Stimulated activated memory B cell treated with anti-CD40 and anti-IgM and Interleukin-4, amounts not matched to agents 10 μg/mL and 1 μg/mL and 100 μg/mL, for 72 hours (primary cell): ENCODE measurements around the gene ATG101.
A peak's percentile ranks its signal among the peaks of the same experiment; 100 is the strongest.

Experiments
- ATAC-seq: fragments of 150-1000 bp; cut with Tn5 transposase; 2 replicates; pipeline ENCODE4 v1.10.0; 2021
- H3K27ac Mint-ChIP-seq: one replicate; pipeline ENCODE4 v1.8.0; 2022; ENCODE audit warnings: mild to moderate bottlenecking, mixed read lengths
- H3K27me3 Mint-ChIP-seq: one replicate; pipeline ENCODE4 v1.8.0; 2022; ENCODE audit warnings: mixed read lengths
- H3K36me3 Mint-ChIP-seq: one replicate; pipeline ENCODE4 v1.8.0; 2022; ENCODE audit warnings: mixed read lengths
- H3K4me1 Mint-ChIP-seq: one replicate; pipeline ENCODE4 v1.8.0; 2022; ENCODE audit warnings: mixed read lengths
- H3K4me3 Mint-ChIP-seq: one replicate; pipeline ENCODE4 v1.8.0; 2022; ENCODE audit warnings: mild to moderate bottlenecking, moderate library complexity, mixed read lengths
- H3K9me3 Mint-ChIP-seq: one replicate; pipeline ENCODE4 v1.8.0; 2022; ENCODE audit warnings: mixed read lengths

ATG101 gene

DNA sequence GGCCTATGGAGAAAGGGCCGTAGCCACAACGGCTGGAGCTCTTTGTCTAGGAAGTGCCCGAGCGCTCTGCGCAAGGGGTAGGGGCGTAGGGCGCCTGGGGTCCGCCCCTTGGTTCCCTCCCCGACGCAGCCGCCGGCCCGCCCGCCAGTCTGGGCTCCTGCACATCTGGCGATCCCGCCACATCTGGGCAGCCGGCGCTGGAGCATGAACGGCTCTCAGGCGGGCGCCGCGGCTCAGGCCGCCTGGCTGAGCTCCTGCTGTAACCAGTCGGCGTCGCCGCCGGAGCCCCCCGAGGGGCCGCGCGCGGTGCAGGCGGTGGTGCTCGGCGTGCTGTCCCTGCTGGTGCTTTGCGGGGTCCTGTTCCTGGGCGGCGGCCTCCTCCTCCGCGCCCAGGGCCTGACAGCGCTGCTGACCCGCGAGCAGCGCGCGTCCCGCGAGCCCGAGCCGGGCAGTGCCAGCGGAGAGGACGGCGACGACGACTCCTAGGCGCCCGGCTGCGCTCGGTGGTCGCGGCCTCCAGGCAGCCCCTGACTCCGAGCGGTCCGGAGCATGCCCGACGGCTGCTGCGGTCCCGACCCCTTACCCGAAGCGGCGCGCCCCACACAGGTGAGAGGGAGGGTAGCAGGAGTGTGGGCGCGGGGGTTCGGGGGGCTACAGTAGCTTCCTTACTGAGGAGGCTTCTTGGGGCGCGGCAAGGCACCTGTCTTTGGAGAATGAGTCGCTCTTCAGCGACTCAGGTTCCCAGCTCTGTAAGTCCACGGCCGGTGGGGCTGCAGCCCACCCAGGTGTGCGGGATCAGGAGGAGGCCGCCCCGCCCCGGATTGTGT is 10.0 kb downstream of the ATG101 start, which contains the start of gene SMIM41:
Gene SMIM41, plus strand, starts transcription at position 129 of the 827 bp plus-strand sequence. Its CDS starts 76 bp downstream, at position 205.
- no peak within 1 kb of the TSS for H3K4me3 Mint-ChIP-seq
- peak within 1 kb of the TSS; percentile 70 for H3K27ac Mint-ChIP-seq
- no peaks in the 10 kb centered on the region for H3K9me3 Mint-ChIP-seq
- H3K4me1 Mint-ChIP-seq: peaks cover 50% of the 10 kb centered on the region
- ATAC-seq: no peak
- peaks cover 33% of the 10 kb centered on the region for H3K36me3 Mint-ChIP-seq
- no peaks in the 10 kb centered on the region for H3K27me3 Mint-ChIP-seq

DNA sequence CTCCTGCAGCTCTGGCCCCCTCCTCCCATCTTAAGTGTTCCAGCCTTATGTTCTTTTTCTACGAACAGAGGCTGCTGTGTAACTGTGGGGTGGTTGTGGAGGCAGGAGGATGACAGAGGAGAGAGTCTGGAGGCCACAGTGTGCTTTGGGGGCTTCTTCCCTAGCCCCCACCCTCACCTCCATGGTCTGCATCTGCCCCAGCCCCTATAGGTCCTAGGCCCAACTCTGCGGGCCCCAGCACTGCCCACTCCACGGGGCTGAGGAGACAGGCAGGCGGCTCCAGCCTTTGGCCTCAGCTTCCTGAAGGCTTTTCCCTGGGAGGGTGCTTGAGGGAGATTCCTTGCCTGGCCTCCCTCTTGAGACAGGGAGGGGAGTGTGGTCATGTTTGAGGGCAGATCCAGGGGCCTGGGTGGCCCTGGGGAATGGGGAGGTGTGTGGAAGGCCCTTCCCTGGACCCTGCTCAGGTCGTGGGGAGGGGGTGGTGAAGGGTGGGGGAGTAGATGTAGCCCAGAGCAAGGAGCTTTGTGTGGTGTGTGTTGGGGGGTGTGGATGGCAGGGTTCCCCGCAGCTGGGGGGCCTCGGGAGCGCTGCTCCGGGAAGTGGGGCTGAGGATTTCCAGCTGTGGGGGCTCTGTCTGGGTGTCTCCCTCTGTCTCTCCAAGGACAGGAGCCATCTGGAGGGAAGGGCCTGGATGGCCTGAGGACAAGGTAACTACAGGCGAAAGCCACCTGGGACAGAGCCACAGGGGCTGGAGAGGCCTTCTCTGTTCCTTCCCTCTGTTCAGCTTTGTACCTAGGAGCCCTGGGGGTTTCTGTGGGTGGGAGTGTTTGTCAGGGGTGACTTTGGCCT is 10.8 kb downstream of the ATG101 start:
- peaks cover 45% of the 10 kb centered on the region for H3K4me1 Mint-ChIP-seq
- ATAC-seq: no peak
- H3K27me3 Mint-ChIP-seq: no peaks in the 10 kb centered on the region
- H3K9me3 Mint-ChIP-seq: no peaks in the 10 kb centered on the region
- H3K4me3 Mint-ChIP-seq: no peak overlapping the region
- H3K36me3 Mint-ChIP-seq: peaks cover 32% of the 10 kb centered on the region
- peak overlapping the region; percentile 70 for H3K27ac Mint-ChIP-seq

DNA sequence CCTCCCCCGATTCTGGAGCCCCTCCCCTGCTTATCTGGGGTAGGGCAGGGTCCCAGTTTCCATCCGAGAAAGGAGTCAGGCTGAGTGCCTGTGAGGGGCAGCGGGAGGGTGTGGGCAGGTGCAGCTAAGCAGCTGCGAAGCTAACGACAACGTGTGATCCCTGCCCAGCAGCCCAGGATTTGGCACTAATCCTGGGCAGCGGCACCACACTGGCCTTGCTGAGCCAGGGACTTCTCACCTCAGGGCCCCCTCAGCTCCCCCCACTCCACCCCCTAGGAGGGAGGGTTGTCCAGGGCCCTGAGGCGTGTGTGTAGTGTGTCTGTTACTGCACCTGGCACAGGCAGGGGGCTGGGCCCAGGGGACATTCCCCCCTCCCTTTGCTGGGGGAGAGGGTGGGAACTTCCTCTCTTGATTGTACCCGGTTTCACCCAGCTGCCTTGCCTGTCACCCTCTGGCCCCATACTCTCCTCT is 11.5 kb downstream of the ATG101 start:
- Mint-ChIP-seq H3K36me3 (peaks cover 25% of the 10 kb centered on the region), H3K9me3 (no peaks in the 10 kb centered on the region), H3K27ac (peak overlapping the region; percentile 70), H3K27me3 (no peaks in the 10 kb centered on the region), H3K4me3 (peak overlapping the region; percentile 24), H3K4me1 (peaks cover 45% of the 10 kb centered on the region)
- peak; percentile 84 for ATAC-seq

DNA sequence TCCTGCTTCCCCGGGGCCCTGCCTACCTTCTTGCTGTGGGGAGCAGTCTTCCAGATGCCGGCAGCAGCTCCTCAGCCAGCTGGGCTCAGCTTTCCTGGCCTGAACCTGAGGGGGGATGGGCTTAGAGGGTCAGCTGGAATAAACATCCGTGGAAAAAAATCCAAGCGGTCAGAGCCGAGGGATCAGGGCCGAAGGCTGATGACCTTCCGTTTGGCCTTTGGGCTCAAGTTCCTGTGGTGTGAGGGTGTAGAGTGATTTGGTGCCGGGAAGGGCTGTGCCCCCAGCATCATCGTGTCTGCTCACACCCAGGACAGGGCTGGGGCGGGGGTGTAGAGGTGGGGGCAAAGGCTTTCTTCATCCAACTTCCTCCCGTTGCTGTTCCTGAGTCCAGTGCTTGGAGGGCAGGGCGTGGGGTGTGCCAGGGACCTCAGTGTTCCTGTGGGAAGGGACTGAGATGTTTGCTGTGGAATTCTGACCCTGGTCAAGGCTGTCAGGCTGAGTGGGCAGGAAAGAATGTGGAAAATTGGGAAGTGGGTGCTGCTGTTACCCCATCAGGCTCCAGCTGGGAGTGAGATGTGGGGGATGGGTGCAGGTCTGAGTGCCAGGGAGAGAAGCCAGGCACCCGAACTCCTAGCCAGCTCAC is 12.4 kb downstream of the ATG101 start:
- Mint-ChIP-seq H3K4me3 (peak overlapping the region; percentile 24), H3K27ac (peak overlapping the region; percentile 70), H3K36me3 (peaks cover 17% of the 10 kb centered on the region)

DNA sequence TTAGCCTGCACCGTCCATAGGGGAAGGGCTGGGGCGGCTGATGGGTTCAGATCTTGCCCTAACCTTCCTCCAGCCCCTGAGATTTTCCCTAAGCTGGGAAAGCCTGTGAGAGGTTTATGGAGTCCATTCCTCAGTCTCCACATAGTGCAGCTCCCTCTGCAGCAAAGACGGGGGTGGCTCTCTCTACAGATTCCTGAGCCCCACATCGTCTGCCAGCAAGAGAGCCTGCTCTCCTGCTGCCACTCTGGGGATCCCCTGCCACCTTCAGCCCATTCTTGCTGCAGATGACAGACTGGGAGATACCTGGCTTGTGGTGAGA is 12.8 kb downstream of the ATG101 start:
- Mint-ChIP-seq H3K9me3 (no peaks in the 10 kb centered on the region), H3K27ac (no peak overlapping the region), H3K27me3 (peaks cover 10% of the 10 kb centered on the region), H3K4me3 (no peak overlapping the region), H3K36me3 (peaks cover 12% of the 10 kb centered on the region), H3K4me1 (peaks cover 50% of the 10 kb centered on the region)
- no peak for ATAC-seq

More for the DNA sequence above, 12.4 kb downstream of the ATG101 start:
- peaks cover 5% of the 10 kb centered on the region for H3K27me3 Mint-ChIP-seq
- H3K4me1 Mint-ChIP-seq: peaks cover 46% of the 10 kb centered on the region
- H3K9me3 Mint-ChIP-seq: no peaks in the 10 kb centered on the region
- no peak for ATAC-seq

DNA sequence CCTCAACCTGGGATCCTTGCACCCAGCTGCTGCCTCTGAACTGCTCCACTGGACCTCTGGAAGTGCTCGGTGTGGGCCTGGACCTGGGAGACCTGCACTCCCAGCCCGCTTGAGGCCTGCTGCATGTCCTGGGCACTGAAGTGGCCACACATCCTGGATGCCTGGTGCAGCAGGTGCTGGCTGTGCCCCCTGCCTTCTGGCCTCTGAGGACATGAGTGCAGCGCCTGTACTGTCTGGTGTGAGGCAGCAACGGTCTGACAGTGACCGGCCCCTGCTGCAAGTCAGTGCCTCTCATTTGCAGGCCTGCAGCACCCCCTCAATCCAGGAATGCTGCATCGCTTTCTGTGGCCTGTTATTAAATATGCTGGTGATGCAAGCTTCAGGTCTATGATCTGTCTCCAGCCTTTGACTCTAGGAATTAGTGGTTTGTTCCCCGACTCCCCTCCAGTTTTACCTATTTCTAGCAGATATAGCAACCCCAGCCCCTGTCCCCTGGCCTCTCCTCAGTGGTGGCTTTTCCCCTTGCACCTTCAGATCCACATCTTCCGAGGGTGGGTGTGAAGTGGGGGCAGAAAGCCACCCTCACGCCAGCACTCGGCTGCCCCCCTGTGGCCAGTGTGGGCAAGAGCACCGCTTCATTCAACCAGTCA is 13.3 kb downstream of the ATG101 start:
- H3K36me3 Mint-ChIP-seq: peaks cover 7% of the 10 kb centered on the region
- peak; percentile 60 for ATAC-seq
- no peak overlapping the region for H3K4me3 Mint-ChIP-seq
- no peaks in the 10 kb centered on the region for H3K9me3 Mint-ChIP-seq
- peak overlapping the region; percentile 26 for H3K27ac Mint-ChIP-seq
- peaks cover 50% of the 10 kb centered on the region for H3K4me1 Mint-ChIP-seq
- peaks cover 15% of the 10 kb centered on the region for H3K27me3 Mint-ChIP-seq

DNA sequence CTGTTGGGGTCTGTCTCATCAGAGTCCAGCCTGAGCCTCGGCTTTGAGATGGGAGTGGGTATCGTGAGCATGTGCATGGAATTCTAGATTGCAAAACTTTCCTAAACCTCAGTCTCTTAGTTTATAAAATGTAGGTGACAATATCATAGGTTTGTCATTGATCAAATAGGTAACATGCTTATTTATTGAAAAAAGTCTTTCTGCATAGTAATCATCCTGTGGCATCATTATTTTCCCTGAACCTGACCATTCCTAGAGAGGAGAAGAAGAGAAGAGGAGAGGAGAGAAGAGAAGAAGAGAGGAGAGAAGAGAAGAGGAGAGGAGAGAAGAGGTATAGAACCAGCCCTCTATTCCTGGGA is 13.8 kb downstream of the ATG101 start:
- peaks cover 54% of the 10 kb centered on the region for H3K4me1 Mint-ChIP-seq
- peak overlapping the region; percentile 26 for H3K27ac Mint-ChIP-seq
- H3K36me3 Mint-ChIP-seq: peaks cover 7% of the 10 kb centered on the region
- H3K9me3 Mint-ChIP-seq: no peaks in the 10 kb centered on the region
- H3K27me3 Mint-ChIP-seq: peaks cover 20% of the 10 kb centered on the region
- H3K4me3 Mint-ChIP-seq: no peak overlapping the region
- ATAC-seq: no peak

DNA sequence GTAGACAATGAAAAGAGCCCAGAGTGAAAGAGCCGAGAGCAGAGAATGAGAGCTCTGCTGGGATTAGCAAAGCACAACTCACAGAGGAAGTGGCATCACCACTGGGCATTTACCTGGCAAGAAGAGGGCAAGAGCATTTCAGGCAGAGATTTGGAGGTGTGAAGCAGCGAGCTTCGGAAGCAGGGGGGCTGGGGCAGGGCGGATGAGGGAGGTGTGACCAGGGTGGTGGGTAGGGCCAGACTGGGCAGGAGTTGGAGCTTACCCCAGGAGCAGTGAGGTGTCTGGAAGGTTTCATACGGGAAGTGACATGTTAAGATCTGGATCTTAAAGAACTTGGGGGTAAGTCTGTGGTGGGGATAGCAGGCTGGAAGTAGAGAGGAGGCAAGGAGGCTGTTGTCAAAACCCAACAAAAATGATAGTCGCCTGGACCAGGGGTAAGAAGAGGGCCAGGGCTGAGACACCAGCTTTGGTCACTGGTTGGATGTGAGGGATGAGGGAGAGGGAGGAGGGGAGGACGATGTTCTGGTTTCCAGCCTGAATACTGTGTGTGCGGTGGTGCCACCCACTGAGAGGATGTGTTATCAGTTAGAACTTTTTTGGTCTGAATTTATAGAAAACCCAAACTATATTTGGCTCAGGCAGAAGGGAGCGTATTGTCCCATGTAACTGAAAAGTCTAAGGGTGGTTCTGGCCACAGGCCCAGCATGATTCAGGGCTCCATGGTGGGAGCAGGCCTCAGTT is 14.9 kb downstream of the ATG101 start:
- no peaks in the 10 kb centered on the region for H3K36me3 Mint-ChIP-seq
- ATAC-seq: no peak
- peaks cover 30% of the 10 kb centered on the region for H3K27me3 Mint-ChIP-seq
- no peaks in the 10 kb centered on the region for H3K9me3 Mint-ChIP-seq
- peaks cover 59% of the 10 kb centered on the region for H3K4me1 Mint-ChIP-seq
- H3K27ac Mint-ChIP-seq: peak overlapping the region; percentile 26
- H3K4me3 Mint-ChIP-seq: no peak overlapping the region

DNA sequence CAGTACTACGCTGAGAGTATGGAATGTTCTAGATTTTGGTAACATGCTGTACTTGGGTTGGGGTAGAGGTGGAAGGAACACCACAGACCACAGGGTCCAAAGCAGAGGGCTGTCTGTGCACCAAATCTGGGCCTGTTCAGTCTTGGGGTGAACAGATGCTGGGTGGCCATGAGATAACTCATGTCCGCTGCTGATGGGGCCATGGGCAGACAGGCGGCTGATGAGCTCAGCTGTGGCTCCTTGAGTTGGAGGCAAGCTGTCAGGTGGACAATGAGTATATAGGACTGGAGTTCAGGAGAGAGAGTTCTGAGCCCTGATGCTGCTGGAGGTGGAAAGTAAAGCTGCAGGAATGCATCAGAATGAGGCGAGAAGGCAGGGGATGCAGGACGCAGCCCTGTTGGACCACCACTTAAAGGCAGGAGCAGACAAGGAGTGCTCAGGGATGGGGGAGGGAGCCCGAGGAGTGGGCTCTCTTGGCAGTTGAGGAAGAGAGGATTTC is 16.0 kb downstream of the ATG101 start:
- peaks cover 36% of the 10 kb centered on the region for H3K27me3 Mint-ChIP-seq
- H3K9me3 Mint-ChIP-seq: no peaks in the 10 kb centered on the region
- H3K4me3 Mint-ChIP-seq: no peak overlapping the region
- ATAC-seq: no peak
- H3K27ac Mint-ChIP-seq: no peak overlapping the region
- H3K36me3 Mint-ChIP-seq: no peaks in the 10 kb centered on the region
- H3K4me1 Mint-ChIP-seq: peaks cover 51% of the 10 kb centered on the region

DNA sequence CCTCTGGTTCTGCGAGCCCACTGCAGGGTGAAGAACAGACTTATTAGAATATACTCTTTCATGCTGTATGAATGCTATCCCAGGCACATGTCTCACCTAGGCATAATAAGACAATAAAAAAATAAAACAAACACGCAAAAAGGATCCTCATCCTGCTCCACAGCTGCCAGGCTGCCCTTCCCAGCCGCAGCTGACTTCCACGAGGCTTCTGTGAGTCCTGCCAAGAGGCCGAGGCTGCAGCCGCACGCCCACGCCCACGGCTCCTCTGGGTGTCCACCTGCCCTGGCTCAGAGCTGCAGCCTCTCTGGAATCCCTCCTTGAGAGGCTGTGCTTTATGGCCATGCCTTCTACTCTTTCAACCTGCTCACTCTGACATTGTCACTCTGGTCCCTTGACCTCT is 16.6 kb downstream of the ATG101 start:
- H3K4me3 Mint-ChIP-seq: no peak overlapping the region
- no peaks in the 10 kb centered on the region for H3K9me3 Mint-ChIP-seq
- H3K27me3 Mint-ChIP-seq: peaks cover 43% of the 10 kb centered on the region
- no peak overlapping the region for H3K27ac Mint-ChIP-seq
- peaks cover 45% of the 10 kb centered on the region for H3K4me1 Mint-ChIP-seq
- no peaks in the 10 kb centered on the region for H3K36me3 Mint-ChIP-seq
- no peak for ATAC-seq

DNA sequence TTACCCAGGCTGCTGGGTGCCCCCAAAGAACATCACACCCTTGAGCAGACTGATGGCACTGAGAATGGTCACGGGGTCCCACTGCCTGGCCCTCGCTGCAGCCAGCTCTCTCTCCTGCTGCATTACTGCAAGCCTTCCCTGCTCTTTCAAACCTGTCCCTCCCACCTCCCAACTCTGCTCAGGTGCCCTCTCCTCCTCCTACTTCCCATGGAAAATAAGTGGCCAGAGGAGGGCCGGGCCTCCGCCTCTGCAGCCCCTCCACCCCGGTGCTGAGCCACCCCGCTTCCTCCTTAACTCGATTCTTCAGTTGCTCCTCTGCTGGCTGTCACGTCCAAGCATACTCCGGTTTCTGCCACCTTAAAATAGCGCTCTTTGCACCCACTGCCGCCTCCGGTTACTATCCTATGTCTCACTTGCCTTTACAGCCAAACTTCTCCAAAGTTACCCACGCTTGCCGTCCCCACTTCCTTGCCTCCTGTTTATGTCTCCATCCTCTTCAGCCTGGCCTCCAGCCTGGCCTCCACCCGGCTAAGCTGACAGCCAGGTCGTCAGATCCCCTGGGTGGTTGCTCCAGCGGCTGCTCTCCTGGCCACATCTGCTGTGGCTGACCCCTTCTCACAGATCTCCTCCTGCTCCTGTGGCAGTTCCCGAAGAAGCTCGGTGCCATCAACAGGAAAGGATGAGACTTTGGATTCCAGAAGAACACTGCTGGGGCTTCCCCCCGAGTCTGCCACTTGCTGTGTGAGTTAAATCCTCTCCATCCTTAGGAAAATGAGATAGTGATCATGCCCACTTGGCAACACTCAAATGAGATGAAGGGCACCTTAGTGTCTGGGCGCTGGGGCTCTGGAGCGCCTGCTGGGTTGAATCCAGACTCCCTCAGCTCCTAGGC is 17.4 kb downstream of the ATG101 start:
- Mint-ChIP-seq H3K27ac (peak overlapping the region; percentile 22), H3K4me1 (peaks cover 36% of the 10 kb centered on the region), H3K36me3 (no peaks in the 10 kb centered on the region), H3K4me3 (no peak overlapping the region), H3K27me3 (peaks cover 50% of the 10 kb centered on the region), H3K9me3 (no peaks in the 10 kb centered on the region)
- no peak for ATAC-seq

DNA sequence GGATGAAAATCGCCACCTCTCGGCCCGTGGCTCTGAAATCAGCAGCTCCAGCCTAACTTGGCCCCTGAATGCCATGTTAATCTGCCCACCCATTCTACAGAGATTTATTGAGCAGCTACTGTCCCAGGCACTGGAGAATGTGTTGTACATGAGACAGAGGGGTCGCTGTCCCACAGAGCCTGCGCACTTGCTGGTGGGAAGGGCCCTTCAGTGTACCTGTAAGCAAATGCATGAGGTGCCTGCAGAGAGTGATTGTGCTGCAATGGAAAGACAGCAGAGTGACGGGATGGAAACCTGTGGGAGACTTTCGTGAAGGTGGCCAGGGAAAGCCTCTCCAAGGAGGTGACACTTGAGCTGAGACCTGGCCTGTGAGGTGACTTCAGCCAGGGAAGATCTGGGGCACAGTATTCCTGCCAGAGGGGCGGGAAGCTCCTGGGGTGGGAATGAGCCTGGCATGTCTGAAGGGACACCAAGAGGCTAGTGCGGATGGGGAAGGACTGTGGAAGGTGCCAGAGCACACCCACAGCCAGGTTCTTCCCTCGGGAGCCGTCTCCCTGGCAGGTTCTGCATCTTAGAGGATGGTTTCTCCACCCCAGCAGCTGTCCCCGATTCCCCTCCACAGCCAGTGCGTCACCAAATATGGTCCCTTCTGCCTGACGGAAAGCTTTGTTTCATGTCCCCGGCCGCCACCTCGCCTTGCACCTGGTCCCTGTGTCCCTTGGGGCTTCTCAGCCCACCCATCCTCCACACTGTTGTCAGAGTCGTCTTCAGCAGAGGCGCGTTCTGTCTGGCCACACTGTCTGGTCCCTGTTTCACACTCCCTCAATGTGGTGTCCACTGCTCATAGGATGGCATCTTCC is 18.4 kb downstream of the ATG101 start:
- peaks cover 50% of the 10 kb centered on the region for H3K27me3 Mint-ChIP-seq
- H3K9me3 Mint-ChIP-seq: no peaks in the 10 kb centered on the region
- peak overlapping the region; percentile 22 for H3K27ac Mint-ChIP-seq
- H3K4me3 Mint-ChIP-seq: no peak overlapping the region
- no peaks in the 10 kb centered on the region for H3K36me3 Mint-ChIP-seq
- ATAC-seq: peak; percentile 80
- peaks cover 26% of the 10 kb centered on the region for H3K4me1 Mint-ChIP-seq

DNA sequence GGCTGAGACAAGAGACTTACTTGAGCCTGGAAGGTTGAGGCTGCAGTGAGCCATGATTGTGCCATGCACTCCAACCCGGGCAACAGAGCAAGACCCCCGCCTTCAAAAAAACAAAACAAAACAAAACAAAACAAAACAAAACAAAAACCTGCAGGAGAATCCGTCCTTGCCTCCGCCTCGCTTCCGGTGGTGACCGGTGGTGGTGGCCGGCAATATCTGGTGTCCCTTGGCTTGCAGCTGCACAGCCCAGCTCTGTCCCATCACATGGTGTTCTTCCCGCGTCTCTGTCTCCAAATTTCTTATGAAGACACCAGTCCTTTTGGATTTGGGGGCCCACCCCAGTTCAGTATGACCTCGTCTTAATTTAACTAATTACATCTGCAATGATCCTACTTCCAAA is 19.7 kb downstream of the ATG101 start:
- peaks cover 50% of the 10 kb centered on the region for H3K27me3 Mint-ChIP-seq
- no peaks in the 10 kb centered on the region for H3K9me3 Mint-ChIP-seq
- H3K36me3 Mint-ChIP-seq: no peaks in the 10 kb centered on the region
- no peak for ATAC-seq
- H3K27ac Mint-ChIP-seq: no peak overlapping the region
- H3K4me3 Mint-ChIP-seq: no peak overlapping the region
- H3K4me1 Mint-ChIP-seq: peaks cover 20% of the 10 kb centered on the region
